GM19239 (cell line): ENCODE measurements around the gene NAT8.
"Not testable (repeated sequence)": the region's sequence is repeated elsewhere in the genome, so short reads cannot be mapped to it uniquely, and the experiment has no call there.

Experiments
- DNase-seq: peaks from one replicate; pipeline ENCODE4 v3.0.0; 2011; ENCODE audit warnings: low spot score; ENCODE audit not compliant: insufficient read length
- FAIRE-seq: peaks from 2 replicates; lab custom pipeline; 2011; peaks lifted over from hg19 to GRCh38; lab: Jason Lieb, UNC

The NAT8 gene

DNA sequence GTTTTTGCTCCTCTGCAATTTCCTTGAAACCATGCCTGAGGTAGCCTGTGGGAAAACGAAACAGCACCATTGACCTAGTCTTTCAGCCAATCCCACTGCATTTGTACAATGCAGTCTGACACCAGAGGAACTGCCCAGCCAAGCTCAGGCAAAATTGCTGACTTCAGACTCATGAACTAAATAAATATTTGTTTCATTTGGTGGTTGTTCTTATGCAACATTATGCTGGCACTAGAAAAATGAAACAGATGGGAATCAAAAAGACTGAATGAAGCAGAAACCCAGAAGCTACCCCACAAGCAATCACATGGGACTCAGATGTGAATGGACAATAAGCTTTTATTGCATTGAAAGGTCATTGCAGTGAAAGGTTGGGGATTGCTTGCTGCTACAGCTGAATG lies 1.7 kb downstream of the NAT8 start:
- no peak for DNase-seq
- no peak for FAIRE-seq

DNA sequence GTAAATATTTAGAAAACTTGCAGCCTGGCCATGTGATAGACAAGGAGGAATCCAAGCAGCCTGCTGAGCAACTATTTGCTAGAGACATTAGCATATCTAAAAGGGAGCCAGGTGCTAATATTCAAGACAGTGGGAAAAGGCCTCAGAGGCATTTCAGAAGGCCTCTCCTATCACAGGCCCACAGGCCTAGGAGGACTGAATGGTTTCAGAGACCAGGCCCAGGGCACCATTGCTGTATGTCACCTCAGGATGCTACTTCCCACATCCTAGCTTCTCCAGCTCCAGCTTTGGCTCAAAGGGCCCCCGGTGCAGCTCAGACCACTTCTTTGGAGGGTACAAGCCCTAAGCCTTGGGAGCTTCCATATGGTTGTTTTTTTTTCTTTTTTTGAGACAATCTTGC lies 3.8 kb downstream of the NAT8 start:
- DNase-seq (no peak), FAIRE-seq (no peak)

DNA sequence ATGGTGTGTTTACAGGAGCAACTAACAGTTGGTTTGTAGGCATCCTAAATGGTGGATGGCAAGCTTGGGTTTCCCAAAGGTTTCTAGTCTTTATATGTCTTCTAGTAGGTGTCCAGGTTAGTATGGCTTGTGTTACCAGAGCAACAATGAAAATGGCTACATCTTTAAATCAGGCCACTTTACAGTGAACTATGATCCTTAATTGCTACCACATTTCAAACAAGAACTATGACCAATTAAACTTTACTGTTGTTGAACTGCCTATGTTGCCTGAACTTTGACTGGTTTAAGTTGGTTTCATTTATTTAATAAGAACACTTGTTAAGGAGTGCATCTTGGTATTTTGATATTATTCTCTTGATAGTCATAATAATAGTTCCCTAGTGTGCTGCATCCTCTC lies 5.2 kb downstream of the NAT8 start:
- not testable (repeated sequence) for DNase-seq, FAIRE-seq

DNA sequence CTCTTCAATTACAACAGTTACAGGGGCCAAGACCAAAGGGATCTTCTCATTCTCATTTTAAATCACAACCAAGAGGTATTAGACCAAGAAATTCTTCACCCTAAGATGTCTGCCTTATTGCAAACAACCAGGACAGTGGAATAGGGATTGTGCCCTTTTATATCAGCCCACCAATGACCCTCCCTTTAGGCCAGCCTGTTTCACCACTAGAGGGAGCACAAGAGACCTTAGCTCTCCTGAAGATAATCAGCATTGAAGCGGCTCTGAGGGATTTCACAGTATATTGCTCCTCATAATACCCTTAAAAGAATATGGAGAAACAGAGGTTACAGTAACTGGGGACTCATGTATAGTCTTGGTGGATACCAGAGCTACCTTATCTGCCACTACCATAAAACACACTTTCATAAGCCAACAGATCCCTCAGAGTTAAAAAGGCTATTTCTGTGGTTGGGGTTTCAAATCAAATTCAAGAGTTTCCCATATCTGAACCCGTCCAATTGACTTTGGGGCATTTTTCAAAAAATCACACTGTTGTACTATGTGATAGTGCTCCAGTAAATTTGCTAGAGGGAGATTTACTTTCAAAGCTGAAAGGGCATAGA lies 11.5 kb downstream of the NAT8 start:
- not testable (repeated sequence) for DNase-seq
- peak; percentile 97 for FAIRE-seq

DNA sequence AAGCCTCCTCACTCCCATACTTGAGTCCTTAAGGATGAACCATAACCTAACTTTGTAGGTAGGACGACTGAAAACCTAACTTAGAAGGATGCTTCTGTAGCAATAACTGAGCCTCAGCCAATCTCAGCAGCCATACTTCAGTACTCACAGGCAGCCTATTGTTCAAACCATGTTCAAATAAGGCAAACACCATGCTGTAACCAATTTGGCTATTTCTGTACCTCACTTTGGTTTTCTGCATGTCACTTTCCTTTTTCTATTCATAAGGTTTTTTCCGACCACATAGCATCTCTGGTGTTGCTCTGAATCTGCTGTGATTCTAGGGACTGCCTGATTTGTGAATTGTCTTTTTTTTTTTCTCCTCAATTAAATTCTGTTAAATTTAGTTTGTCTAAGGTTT lies 13.7 kb downstream of the NAT8 start:
- DNase-seq, FAIRE-seq: not testable (repeated sequence)

DNA sequence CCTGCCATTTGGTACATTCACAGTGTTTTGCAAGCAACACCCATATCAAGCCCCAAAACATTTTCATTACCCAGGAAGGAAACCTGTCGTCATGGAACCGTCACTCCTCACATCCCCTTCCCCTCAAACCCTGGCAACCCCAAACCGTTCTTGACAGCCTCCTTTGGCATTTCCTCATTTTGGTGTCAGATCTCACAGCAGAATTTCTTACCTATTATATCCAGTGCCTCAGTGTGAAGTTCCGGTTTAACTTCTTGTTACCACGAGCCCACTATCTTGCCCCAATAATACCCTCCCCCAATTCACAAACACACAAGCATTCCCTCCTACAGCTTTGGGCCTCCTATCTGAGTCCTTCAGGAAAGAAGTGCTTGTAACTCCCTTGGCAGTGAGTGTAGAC lies 16.0 kb downstream of the NAT8 start:
- DNase-seq, FAIRE-seq: not testable (repeated sequence)

DNA sequence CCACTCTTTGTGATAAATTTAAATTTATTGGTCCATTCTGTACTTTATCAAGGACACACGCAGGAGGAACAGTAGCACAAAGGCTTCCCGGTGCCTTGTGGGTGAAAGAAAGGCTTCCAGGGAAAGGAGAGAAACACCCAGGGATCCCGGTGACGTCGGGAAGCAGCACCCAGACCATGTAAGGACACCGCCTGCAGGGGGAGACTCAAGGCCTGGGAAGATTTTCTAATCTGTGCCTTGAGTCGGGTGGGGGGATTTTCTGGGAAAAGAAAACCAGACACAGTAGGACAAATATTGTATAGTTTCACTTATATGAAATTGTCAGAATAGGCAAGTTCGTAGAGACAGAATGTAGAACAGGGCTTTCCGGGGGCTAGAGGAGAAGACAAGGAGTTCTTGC lies 17.6 kb downstream of the NAT8 start:
- not testable (repeated sequence) for DNase-seq, FAIRE-seq

DNA sequence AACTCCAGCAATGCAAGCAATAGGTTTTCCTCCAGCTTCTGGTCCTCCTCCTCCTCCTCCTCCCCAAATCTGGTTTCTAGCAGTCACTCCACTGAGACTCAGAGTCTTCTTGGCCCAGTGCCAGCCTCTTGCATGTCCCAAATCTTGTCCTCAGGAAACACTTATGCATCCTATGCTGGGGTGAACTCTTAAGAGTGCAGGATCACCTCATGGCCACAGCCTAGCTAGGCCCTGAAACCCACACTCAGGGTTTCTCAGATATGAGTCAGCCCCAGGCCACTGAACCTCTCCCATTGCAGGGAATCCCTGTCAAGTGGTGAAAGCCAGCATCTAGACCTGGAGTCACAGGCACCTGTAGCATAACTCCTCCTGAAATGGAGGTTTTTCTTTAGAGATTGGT lies 18.2 kb downstream of the NAT8 start:
- not testable (repeated sequence) for FAIRE-seq, DNase-seq

DNA sequence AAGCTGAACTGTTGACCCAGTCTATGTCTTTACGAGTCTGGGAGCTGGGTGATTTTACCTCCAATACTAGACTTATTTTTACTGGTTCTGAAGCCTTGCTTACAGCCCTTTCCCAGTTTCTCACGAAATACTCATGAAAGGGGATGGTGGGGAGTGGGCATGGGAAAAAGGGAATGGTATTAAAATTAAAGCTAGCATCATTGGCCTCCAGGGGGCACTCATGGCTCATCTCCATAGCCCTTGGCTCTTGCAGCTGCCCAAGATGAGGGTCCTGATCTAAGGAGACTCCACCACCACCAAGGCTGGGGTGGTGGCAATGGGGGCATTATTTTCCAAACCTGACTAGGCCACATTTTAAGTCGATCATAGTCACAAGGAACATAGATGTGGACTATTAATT lies 22.3 kb downstream of the NAT8 start:
- FAIRE-seq, DNase-seq: not testable (repeated sequence)

DNA sequence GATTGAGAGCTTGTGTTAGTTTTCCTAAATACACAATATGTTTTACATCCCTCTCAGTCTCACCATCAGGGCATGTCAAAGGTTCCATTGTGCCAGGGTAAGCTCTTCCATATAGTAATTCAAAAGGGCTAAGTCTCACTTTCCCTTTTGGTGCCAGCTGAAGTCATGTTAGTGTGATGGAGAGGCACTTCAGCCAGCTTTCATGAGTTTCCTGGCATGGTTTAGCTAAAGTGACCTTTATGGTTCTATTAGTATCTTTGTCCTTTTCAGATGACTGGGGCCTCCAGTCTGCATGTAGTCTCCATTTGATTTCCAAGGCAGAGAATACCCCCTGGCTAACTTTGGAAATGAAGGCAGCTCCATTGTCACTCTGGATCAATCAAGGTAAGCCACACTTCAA lies 27.2 kb downstream of the NAT8 start:
- no peak for FAIRE-seq
- no peak for DNase-seq

DNA sequence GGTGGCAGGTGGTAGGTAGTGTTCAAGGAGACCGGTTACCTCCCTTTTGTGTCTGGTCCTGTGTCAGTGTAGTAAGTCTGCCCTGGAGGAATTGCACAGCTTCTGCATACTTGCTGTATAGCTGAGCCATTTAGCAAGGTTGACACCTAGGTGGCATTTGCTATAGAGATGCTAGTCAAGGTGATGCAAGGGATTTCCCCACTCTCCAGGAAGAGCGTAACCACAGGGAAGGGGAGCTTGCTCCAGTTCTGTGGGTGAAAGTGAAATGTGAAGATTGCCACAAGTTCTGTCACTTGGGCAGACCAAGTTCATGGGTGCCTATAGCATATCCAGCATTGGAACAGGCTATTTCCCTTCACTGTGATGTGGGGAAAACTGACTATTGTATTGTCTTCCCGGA lies 28.1 kb downstream of the NAT8 start:
- no peak for DNase-seq
- FAIRE-seq = no peak

DNA sequence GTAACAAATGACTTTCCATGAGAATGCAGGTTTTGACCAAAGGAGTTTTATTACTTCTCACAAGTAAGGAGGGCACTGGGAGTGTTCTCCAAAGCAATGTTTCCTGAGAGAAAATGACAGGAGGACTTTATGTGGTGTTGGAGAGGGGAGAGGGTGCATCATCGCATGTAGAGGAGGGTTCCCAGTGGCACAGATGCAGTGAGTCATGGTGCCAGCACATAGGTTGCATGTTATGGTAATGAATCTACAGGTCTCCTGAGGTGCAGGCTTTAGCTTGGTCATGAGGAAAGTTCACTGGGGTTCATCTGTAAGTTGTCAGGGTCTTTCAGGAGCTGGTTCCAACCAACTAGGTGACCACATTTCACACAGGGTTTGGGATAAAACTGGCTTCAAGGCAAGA lies 30.4 kb downstream of the NAT8 start:
- FAIRE-seq (no peak), DNase-seq (no peak)

DNA sequence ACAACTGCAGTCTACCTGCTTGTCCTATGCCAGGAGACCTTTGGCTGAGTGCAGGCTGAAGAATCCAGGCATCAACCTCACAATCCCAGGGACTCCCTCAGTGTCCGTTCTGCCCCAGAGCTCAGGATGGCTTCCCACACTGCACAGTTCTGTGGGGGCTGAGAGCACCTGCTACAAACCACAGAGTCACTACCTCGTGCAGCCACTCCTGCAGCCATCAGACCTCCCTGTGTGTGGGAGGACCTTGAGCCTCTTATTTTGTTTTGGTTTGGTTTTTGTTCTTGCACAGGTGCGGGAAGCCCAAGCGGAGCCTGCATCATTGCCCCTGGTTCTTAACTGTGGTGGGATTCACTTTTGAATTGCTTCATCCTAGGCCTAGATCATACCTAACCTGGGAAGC lies 31.0 kb downstream of the NAT8 start:
- FAIRE-seq (no peak), DNase-seq (no peak)

DNA sequence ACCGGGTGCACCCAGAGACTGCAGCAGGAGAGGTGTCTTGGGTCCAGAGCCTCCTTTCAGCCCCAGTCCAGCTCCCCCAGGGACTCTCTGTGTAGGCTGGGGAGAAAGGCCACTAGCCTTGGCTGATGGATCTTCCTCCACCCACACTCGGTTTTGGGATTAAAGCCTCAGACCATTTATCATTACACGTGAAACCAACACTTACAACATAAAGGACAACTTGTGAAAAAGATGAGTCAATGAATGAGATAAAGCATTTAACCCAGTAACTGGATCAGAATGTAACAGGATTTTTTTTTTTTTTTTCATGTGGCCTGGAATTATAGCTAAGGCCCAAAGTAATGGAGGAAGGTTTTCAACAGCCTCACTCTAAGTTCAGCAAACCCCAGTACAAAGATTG lies 32.1 kb downstream of the NAT8 start:
- no peak for FAIRE-seq
- DNase-seq = no peak

DNA sequence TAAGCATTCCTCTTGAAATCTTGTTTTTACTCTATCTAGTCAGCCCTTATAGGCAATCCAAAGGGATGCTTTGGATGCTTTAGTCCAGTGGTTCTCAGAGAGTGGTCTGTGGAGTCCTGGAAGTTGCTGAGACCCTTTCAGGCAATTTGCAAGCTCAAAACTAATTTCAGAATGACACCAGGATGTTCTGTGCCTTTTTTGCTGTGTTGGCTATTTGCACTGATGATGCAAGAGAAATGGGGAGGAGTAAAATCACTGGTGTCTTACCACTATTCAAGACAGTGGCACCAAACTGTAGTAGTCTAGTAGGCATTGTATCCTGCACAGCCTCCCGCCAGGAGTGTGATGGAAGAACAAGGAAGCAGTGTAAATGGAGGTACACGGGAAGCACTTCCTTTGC lies 37.6 kb downstream of the NAT8 start:
- peak; percentile 31 for FAIRE-seq
- not testable (repeated sequence) for DNase-seq

DNA sequence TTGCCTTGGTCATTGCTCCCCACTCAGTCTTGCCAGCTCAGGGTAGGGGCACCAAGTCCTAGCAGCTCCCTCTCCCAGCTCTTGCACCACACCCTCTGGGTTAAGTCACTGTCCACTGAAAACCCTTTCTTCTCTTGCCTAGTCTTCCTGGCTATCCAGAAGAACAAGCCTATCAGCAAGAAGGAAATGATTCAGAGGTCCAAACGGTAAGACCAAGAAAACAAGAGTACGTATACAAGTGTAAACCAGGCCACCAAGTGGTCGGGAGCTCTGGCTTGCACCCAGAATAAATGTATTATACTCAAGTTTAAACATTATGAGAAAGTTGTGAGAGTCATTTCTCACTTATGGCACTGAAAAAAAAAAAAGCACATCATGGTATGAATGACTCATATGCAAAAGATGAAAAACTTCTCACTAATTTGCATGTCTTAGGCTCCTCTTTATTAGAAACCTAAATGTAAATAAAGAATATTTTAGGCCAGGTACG lies 39.1 kb downstream of the NAT8 start:
- not testable (repeated sequence) for DNase-seq
- peak; percentile 77 for FAIRE-seq

DNA sequence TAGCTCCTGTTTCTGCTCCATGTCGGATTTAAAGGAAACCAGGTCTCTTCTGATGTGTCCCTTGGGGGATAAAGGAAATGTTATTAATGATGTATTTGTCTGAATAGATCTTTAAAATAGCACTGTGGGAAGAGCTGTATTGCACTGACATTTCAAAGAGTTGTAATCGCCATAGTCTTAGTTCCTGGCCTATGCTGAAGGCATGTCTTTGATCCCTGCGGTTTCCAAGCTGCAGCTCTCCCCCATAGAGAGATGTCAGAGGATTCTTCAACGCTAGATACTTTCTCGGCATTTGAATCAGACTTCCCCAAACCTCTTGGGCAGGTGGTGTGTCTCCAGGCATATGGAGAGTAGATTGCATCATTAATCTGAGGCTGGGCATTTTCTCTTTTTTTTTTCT lies 40.4 kb downstream of the NAT8 start:
- FAIRE-seq (no peak), DNase-seq (no peak)

DNA sequence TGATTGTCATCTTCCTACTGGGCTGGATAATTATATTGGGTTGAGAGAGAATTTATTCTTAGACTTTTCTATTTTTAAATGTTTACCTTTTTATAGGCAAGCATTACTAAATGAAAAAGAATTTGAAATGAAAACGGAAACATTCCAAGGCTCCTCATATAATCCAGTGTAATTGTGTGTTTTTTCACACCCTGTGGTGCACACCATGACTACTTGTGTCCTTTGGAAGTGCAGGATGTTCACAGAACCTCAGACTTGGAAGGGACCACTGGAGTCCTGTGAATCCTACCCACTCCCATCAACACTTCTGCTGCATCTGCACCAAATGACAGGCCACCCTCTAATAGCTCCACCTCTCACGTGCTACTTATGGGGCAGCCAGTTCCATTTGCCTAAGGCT lies 48.0 kb downstream of the NAT8 start:
- FAIRE-seq = no peak
- no peak for DNase-seq

DNA sequence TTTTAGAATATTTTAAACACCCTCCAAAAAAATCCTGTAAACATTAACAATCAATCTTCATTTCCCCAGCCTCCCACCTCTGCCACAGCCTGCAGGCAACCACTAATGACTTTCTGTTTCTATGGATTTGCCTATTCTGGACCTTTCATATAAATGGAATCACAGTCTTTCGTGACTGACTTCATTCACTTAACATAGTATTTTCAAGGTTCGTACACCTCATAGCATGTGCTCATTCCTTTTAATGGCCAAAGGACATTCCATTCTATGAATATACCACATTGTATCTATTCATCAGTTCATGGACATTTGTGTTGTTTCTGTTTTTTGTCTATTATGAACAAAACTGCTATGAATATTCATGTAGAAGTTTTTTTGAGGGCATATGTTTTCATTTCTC lies 48.5 kb downstream of the NAT8 start:
- FAIRE-seq (peak; percentile 62), DNase-seq (no peak)
